HG03060 (cell line): Measurements from ENCODE around the gene ZNF791.
"Not testable (repeated sequence)": the region's sequence is repeated elsewhere in the genome, so short reads cannot be mapped to it uniquely, and the experiment has no call there.

Source experiments
- ATAC-seq: cut with Tn5 transposase; IDR thresholded peaks from one replicate; pipeline ENCODE4 v1.9.1; 2021; ENCODE audit warnings: low read depth, moderate number of reproducible peaks; ENCODE audit not compliant: unreplicated experiment

ZNF791 gene

DNA sequence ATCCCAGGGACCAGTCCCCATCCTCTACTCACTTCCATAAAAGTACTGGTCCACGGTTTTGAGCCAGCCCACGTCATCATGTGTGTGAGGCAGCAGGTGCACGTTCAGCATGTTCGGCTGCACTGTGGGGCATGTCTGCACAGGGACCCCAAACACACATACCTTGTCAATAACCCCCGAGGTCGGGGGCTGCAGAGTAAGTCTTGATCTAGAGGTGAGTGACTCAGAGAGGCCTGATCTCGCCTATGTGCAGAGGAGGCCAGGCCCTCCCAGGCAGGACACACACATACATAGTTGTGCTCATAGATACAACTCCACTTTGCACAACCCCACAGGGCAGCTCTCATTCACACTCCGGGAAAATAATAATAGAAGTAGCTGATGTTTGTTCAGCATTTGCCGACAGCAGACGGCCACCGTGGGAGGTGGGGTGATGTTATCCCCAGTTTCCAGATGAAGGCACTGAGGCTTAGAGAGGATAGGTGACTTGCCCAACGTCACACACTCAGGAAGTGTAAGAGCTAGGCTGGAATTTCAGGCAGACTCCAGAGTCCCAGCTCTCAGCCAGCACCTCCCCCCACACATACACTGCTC lies 55.0 kb downstream of the ZNF791 start:
- ATAC-seq, result no peak

DNA sequence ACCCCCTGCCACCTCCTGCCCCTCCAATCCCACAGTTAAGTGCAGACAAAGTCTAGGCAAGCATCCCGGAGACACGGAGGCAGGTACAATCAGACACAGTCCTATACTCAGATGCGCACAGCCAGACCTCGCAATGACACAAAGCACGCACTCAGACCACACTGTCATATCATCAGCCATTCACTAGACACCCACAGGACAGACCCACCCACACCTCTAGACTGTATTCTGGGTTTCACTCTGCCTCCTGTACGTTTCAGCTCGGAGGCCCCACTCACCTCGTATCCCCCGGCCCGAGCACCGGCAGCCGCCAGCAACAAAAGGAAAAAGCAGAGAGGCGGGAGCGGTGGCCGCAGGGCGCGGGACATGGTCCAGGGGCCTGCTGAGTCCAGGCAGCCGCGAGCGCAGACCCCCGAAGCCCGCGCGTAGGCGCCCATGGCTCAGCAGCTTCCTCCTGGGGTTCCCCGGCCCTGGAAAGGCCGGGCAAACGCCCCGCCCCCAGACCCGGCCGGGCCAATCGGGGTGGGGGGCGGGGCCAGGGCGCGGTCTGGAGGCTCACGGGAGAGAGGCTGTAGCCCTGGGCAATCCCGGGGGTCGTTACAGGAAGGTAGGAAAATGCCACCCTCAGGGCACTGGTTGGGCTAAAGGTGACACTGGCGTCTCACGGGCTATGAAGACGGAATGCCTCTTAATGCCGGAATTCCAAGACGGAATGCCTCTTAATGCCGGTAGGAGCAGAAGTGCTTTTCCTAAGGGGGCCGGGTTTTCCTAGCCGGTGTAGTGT lies 55.7 kb downstream of the ZNF791 start, which contains the start of the genes MAN2B1 and WDR83:
MAN2B1 (minus strand) TSS at position 478 of the 784 bp plus-strand sequence; CDS start at position 437, 41 bp downstream.
WDR83 (plus strand) TSS at position 543 of the 784 bp plus-strand sequence. CDS start 2,984 bp downstream, outside the sequence.
- no peak for ATAC-seq

DNA sequence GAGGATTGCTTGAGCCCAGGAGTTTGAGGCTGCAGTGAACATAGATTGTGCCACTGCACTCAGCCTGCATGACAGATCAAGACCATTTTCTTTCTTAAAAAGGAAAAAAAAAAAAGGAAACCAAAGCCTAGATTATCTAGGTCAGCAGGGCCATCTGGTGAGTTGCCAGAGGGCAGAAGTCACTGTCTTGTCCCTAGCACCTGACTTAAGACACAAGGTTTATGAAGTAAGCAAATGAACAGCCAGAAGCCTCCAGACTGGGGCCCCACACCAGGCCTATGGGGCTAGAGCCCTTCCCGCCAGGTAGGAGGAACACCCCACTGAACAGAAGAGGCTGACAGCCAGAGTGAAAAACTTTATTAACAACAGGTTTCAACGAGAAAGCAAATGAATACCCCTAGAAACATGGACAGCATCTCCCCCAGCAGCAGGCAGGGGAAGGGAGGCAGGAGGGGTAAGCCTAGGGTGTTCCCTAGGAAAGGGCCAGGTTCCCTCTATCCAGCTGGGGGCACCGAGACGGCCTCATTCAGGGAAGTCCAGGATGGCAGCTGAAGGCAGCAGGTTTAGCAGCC lies 57.1 kb downstream of the ZNF791 start:
- no peak for ATAC-seq

DNA sequence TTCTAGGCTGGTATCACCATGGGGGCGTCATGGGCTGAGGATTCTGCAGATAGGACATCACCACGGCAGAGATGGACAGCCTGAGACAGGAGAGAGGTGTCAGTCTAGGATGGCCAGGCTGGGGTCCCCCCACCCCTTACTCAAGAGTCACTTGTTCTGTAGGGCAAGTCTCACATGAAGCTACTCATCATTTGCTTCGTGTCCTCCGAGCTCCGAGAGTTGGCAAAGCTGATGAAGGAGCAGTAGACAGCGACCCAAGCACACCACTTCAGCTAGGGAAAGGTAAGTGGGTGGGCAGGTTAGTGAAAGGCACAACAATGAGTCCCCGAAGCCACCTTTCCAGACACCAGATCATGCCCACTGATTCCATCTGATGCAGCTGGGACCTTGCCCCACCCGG lies 57.6 kb downstream of the ZNF791 start:
- ATAC-seq, result no peak

DNA sequence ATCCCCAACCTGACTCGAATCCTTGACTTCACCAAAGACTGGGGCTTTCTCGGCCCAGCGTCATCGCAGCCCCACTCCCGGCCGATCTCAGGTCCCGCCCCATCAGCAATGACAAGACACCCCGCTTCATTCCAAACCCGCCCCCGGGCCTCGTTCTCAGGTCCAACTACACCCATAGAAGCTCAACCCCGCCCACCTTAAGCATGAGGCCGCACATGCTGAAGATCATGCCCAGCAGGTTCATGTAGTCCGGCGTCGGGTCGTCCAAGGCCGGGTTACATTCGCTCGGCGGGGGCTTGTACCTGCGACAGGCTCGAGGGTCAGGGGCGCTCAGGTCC lies 58.2 kb downstream of the ZNF791 start:
- no peak for ATAC-seq

DNA sequence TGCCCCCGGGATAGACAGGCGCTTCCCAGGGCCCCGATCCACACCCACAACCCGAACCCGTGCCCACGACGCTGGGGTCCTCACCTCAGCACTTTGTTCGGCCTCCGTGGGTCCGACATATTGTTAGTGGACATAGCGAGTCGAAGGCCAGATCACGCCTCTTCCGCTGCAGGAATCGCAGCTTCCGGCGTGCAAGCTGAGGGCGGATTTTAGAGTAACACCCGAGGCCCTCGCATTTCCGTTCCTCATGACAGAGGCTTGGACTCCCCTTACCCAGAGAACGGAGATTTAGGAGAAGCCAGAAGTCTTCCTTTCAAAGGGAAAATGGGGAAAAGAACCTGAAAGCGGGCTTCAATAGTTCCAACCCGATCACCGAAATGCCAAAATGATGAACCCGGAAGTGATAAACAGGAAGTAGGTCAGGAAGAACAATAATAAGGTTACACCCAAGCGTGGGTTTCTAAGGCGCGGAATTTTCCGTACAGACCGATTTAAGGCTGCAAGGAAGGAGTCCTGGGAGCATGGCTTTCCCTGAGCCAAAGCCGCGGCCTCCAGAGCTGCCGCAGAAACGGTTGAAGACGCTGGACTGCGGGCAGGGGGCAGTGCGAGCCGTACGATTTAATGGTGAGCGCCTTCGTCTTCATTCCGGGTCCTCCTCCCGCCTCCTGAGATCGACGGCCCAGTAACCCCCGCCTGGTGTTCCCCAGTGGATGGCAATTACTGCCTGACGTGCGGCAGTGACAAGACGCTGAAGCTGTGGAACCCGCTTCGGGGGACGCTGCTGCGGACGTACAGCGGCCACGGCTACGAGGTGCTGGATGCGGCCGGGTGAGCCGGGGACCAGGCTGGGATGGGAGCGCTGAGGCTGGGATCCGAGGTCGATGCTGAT lies 58.8 kb downstream of the ZNF791 start:
- ATAC-seq, result peak; percentile 43

DNA sequence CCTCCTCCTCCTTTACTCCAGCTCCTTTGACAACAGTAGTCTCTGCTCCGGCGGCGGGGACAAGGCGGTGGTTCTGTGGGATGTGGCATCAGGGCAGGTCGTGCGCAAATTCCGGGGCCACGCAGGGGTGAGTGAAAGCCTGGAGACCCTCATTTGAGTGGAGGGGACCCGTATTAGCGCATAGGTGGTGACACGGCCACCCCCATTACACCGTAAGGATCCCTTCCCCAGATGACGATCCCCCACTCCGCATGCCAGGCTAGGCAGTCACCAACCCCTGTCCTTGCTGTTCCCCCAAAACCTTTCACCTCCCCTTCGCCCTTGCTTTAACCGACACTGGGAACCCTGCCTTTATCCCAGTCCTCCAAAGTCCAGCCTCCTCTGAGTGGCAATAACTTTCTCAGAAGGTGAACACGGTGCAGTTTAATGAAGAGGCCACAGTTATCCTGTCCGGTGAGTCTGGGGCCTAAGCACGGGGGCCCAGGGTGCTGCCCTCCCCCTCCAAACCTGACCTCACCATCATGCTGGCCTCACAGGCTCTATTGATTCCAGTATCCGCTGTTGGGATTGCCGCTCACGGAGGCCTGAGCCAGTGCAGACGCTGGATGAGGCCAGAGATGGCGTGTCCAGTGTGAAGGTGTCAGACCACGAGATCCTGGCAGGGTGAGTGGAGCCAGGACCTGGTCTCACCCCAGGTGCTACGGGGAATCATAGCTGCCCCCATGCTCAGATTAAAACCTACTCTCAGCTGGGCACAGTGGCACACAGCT lies 59.6 kb downstream of the ZNF791 start:
- no peak for ATAC-seq

DNA sequence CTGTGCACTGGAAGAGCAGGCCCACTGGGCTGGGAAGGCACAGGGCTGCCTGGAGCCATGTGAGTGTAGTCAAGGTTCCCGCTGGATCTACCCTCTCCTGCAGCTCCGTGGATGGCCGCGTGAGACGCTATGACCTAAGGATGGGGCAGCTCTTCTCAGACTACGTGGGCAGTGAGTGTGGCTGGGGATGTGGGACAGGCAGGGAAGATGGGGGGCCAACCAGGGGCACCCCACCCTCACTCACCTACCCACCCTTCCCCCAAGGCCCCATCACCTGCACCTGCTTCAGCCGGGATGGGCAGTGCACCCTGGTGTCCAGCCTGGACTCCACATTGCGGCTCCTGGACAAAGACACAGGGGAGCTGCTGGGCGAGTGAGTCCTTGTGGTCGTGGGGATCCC lies 62.0 kb downstream of the ZNF791 start:
- ATAC-seq, result no peak

DNA sequence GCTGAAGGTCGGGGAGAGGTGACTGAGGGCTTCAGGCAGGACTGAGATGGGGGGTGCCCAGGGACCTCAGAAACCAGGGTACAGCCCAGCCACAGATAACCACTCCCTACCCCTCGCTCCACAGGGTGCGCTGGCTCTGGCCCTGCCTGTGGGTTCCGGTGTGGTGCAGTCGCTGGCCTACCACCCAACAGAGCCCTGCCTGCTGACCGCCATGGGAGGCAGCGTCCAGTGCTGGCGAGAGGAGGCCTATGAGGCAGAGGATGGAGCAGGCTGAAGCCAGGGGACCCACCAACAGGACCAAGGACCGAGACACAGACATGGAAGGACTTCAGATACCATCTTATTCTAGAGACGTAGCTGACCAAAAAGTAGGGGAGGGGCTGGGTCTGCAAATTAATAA lies 64.7 kb downstream of the ZNF791 start:
- ATAC-seq, result no peak

DNA sequence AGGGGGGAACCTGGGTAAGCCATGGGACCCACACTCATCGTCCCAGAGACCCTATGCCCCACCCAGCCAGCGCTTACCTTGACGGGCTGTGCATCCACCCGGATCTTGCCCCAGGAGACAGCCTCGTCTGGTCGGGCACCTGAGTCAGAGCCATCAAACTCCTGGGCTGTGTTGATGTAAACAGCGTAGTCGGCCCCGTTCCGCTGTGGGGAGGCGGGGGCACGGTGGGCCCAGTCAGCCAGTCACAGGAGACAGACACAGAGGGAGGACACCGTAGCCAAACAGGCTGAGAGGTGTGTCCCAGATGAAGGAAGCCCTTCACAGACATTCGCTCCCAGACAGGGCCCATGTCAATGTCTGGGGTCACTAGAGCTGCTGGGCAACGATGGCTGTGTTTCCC lies 65.2 kb downstream of the ZNF791 start:
- ATAC-seq, result no peak

DNA sequence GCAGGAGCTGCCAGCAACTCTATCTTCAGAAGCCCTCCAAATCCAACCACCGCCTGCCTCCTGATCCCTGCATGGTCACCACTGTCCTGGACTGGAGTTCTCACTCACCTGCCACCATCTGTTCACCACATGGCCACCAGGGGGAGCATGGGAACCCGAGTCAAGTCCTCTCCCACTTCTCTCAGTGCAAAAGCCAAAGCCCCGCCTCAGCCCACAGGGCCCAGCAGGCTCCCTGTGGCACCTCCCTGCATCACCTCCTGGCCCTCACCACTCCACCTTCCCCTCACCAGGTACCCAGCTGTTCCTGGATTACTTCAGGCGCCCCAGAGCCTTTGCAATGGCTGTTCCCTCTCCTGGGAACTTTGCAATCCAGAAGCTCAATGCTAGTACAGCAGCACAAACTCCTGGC lies 65.7 kb downstream of the ZNF791 start:
- ATAC-seq, result no peak

DNA sequence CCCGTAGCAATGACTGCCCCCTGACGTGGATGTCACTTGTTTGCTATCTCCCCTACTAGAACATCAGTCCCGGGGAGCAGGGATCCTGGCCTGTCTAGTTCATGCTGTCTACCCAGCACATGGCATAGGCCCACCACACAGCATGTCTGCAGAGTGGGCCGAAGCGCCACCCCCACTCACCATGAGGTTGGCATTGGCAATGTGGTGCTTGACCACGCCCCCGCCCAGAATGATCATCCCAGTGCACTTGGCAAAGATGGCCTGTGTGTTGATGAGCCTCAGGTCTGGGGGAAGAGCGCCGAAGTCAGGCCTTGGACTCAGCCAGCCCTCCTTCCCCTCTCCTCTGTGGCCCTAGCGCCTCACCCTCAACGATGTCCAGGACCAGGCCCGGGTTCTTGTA lies 66.2 kb downstream of the ZNF791 start:
- ATAC-seq, result no peak

DNA sequence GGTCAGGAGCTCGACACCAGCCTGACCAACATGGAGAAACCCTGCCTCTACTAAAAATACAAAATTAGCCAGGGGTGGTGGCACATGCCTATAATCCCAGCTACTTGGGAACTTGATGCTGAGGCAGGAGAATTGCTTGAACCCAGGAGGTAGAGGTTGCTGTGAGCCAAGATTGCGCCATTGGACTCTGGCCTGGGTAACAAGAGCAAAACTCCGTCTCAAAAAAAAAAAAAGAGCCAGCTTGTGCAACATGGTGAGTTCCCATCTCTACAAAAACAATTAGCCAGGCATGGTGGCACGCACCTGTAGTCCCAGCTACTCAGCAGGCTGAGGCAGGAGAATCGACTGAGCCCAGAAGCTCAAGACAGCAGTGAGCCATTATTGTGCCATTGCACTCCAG lies 67.3 kb downstream of the ZNF791 start:
- ATAC-seq, result not testable (repeated sequence)

DNA sequence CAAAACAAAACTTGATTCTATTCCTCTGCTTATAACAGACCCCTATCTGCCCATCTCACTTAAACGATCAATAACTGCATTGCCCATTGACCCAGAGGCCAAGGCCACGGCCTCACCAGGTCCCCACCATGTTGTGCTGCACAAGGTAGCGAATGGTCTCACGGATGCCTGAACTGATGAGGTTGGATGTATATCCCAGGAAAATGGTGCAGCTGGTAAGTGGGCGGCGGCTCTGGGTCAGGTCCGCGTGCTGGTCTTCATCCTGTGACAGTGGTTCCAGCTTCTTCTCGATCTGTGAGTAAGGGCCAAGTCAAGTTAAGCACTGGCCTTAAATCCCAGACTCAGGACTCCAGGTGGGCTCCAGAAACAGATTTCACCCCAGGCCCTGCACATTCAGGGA lies 69.3 kb downstream of the ZNF791 start:
- ATAC-seq, result no peak

DNA sequence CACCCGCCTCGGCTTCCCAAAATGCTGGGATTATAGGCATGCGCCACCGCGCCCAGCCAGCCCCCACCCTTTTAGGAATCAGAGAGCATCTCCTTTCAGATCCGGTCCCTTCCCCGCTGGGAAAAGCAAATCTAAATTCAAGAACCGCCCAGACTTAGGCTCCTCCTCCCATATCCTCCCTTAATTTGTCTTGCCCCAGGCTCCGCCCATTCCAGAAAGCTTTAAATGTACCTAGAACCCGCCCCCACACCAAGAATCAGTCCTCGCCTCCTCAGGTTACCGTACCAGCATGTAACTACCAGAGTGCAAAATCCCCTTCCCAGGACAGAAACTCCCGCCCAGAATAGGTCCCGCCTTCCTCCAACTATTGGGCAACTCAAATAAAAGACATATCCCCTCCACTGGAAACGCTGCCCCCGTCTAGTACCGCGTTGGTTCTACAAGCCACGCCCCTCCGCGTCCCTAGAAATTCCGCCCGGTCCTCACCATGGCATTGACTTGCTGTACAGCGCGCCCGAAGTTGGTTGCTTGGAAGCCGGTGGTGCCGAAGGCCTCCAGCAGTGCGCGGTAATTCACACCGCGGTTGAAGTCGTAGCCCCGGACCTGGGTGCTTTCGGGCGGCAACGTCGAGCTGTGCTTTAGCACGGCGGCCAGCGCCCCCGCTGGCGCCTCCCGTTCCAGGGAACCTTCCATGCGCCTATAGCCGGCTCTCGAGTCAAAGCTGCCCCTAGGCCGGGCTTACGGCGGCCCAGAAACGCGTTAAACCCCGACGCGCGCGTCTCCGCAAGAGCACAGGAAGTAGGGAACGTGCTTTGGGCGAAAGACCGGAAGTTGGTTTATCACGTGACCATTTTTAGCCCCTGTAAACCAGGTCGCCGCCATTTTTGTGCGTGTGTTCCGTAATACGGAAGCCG lies 70.6 kb downstream of the ZNF791 start, which contains the start of gene DHPS:
DHPS (minus strand) TSS at position 807 of the 914 bp plus-strand sequence; CDS start at position 693, 114 bp downstream.
- ATAC-seq, result peak; percentile 76
